Thoracic aorta (tissue), 2 donors: ENCODE data around the gene PDZK1IP1. TPM values are rescaled to one million over a fixed set of nuclear protein-coding genes. Genes with fewer than 3 reads are reported as not detected.

Experiments used
- ATAC-seq: fragments of 150-250 bp; one replicate; pipeline ENCODE4 v1.8.0; 2017; ENCODE audit warnings: low read depth; ENCODE audit not compliant: insufficient number of reproducible peaks, low FRiP score
- DNase-seq: peaks from one replicate; pipeline ENCODE4 v3.0.0-alpha.2; 2020; ENCODE audit warnings: low spot score
- H3K27ac ChIP-seq, 2 donors: fragments of 200-600 bp; sonication (generic); 1 replicate in 1 of 2; 2 replicates in 1 of 2; pipeline ENCODE4 v1.5.1; 2016; ENCODE audit warnings: mild to moderate bottlenecking in 2 of 2, moderate library complexity in 2 of 2
- H3K27me3 ChIP-seq: fragments of 200-600 bp; sonication (generic); replicated peaks from 2 replicates; pipeline ENCODE4 v1.6.0; 2016; ENCODE audit warnings: mild to moderate bottlenecking; ENCODE audit not compliant: insufficient read depth
- H3K36me3 ChIP-seq: fragments of 200-600 bp; sonication (generic); one replicate; pipeline ENCODE4 v1.5.1; 2016
- H3K4me1 ChIP-seq, 2 donors: fragments of 200-600 bp; sonication (generic); 1 replicate in 1 of 2; 2 replicates in 1 of 2; pipeline versions ENCODE4 v1.5.1 to v1.6.0; 2016; ENCODE audit warnings: low read depth in 2 of 2, mild to moderate bottlenecking in 1 of 2; ENCODE audit not compliant: control insufficient read depth in 1 of 2
- H3K4me3 ChIP-seq: fragments of 200-600 bp; sonication (generic); 2 replicates; pipeline ENCODE4 v1.5.1; 2016; ENCODE audit warnings: mild to moderate bottlenecking
- H3K9me3 ChIP-seq: fragments of 200-600 bp; sonication (generic); 2 replicates; pipeline ENCODE4 v1.5.1; 2016
- CTCF ChIP-seq: fragments of 200-600 bp; sonication (generic); IDR thresholded peaks from one replicate; pipeline ENCODE4 v1.5.1; 2019; ENCODE audit warnings: antibody characterized with exemption
- total RNA-seq, 2 donors: library from RNA; depleted of rRNA; stranded (reverse); fragments of >200 nt; gene quantifications; one replicate each; pipeline versions ENCODE4 v1.1.0 to v1.2.3, GENCODE V29; 2016

PDZK1IP1 gene
- total RNA-seq, 2 donors from 2014 or later, result not detected

DNA sequence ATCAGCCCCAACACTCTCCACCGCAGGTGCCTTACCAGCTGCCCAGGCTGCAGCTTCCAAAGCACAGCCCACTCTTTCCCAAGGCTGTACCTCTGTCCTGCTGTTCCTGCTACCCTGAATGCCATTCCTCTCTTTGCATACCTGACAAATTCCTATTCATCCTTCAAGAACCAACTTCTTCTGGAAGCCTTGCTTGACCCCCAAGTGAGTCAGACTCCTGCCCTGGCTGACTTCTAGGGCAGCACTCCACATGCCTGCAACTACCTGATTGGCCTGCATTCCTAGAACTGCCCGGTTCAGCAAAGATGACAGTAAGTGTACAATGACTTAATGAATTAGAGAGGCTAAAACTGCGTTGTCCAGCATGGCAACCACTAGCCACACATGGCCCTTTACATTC lies 20.8 kb upstream of the PDZK1IP1 start:
- no peak overlapping the region for H3K27ac ChIP-seq
- ATAC-seq (no peak), DNase-seq (no peak)
- no peak overlapping the region for H3K4me3 ChIP-seq
- no peaks in the 10 kb centered on the region for H3K36me3 ChIP-seq
- no peaks in the 10 kb centered on the region for H3K4me1 ChIP-seq
- H3K27me3 ChIP-seq, result no peaks in the 10 kb centered on the region
- TF ChIP-seq CTCF, result no peak
- no peaks in the 10 kb centered on the region for H3K9me3 ChIP-seq

GRCh38 chr1:47209725-47210325 lies 20.0 kb upstream of the PDZK1IP1 start:
- TF ChIP-seq CTCF, result no peak
- Histone ChIP-seq H3K27me3 (no peaks in the 10 kb centered on the region), H3K4me1 (no peaks in the 10 kb centered on the region), H3K4me3 (no peak overlapping the region), H3K9me3 (no peaks in the 10 kb centered on the region), H3K36me3 (no peaks in the 10 kb centered on the region), H3K27ac (no peak overlapping the region)
- no peak for DNase-seq
- ATAC-seq, result no peak

GRCh38 chr1:47209091-47209490 lies 19.3 kb upstream of the PDZK1IP1 start:
- Histone ChIP-seq H3K27me3 (no peaks in the 10 kb centered on the region), H3K4me1 (no peaks in the 10 kb centered on the region), H3K4me3 (no peak overlapping the region), H3K27ac (no peak overlapping the region), H3K36me3 (no peaks in the 10 kb centered on the region), H3K9me3 (no peaks in the 10 kb centered on the region)
- DNase-seq, result no peak
- no peak for ATAC-seq
- TF ChIP-seq CTCF, result no peak

- Histone ChIP-seq H3K9me3 (no peaks in the 10 kb centered on the region), H3K27me3 (no peaks in the 10 kb centered on the region), H3K27ac (no peak overlapping the region), H3K36me3 (no peaks in the 10 kb centered on the region), H3K4me1 (no peaks in the 10 kb centered on the region), H3K4me3 (no peak overlapping the region)
- DNase-seq, result no peak
- TF ChIP-seq CTCF, result no peak
- ATAC-seq, result no peak
These were observed 18.6 kb upstream of the PDZK1IP1 start for GRCh38 chr1:47208374-47208850.

DNA sequence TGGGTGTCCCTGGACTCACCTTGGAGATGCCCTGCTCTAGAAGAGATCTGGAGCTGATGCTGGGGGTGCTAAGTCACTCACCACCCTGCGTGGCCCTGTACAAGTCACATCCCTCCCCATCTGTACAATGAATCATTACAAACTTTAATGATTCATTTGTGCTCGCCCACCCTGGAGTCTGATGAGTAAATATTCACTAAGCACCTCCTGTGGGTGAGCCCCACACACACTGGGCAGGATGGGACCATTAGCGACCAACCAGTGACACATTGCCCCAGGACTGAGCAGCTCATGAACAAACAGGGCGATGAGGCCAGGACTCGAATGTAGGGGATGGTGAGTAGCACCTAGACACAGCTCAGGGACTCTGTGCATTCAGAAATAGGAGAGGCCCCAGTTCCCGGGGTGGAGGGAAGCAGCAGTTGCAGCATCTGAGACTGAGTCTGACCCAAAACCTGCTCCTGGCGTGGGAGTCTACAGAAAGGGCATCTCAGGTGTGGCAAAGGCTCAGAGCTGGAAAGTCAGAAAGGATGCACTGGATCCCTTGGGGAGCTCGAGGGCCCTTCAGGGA lies 18.1 kb upstream of the PDZK1IP1 start:
- DNase-seq (no peak), ATAC-seq (no peak)
- H3K9me3 ChIP-seq, result peaks cover 3% of the 10 kb centered on the region
- H3K27ac ChIP-seq, result no peak overlapping the region
- H3K36me3 ChIP-seq, result no peaks in the 10 kb centered on the region
- no peaks in the 10 kb centered on the region for H3K27me3 ChIP-seq
- no peaks in the 10 kb centered on the region for H3K4me1 ChIP-seq
- no peak overlapping the region for H3K4me3 ChIP-seq
- TF ChIP-seq CTCF, result no peak
